ENCODE data around the gene LNP1.
A peak's percentile ranks its signal among the peaks of the same experiment; 100 is the strongest.
"Not testable (repeated sequence)": the region's sequence is repeated elsewhere in the genome, so short reads cannot be mapped to it uniquely, and the experiment has no call there.

LNP1 gene

GRCh38 chr3:100478521-100478920, 77.2 kb downstream of the LNP1 start:
- DNase-seq (ENCODE audit: low spot score): not testable (repeated sequence)

GRCh38 chr3:100480081-100480480, 78.7 kb downstream of the LNP1 start:
- DNase-seq (ENCODE audit: low spot score): no peak

- no peak for DNase-seq (ENCODE audit: low spot score)
These were observed 80.8 kb downstream of the LNP1 start for GRCh38 chr3:100482176-100482575.

- DNase-seq (ENCODE audit: low spot score): no peak
These were observed 82.2 kb downstream of the LNP1 start for GRCh38 chr3:100483529-100483928.

GRCh38 chr3:100486808-100487207, 85.5 kb downstream of the LNP1 start:
- DNase-seq (ENCODE audit: low spot score): no peak

- DNase-seq (ENCODE audit: low spot score): no peak
These were observed 87.8 kb downstream of the LNP1 start for GRCh38 chr3:100489118-100489517.

GRCh38 chr3:100492059-100493006, 91.0 kb downstream of the LNP1 start, which contains the start of gene TMEM45A:
Gene TMEM45A, plus strand, starts transcription at chr3:100492619. Its CDS starts 62,593 bp downstream, at chr3:100555212.
- DNase-seq (ENCODE audit: low spot score): peak; percentile 74

- no peak for DNase-seq (ENCODE audit: low spot score)
These were observed 95.4 kb downstream of the LNP1 start for GRCh38 chr3:100496711-100497261.

GRCh38 chr3:100499651-100500050, 98.3 kb downstream of the LNP1 start:
- no peak for DNase-seq (ENCODE audit: low spot score)

GRCh38 chr3:100500320-100500880, 99.1 kb downstream of the LNP1 start:
- DNase-seq (ENCODE audit: low spot score): no peak

GRCh38 chr3:100503448-100503847, 102.1 kb downstream of the LNP1 start:
- no peak for DNase-seq (ENCODE audit: low spot score)

All from CD4-positive, alpha-beta T cell treated with Interleukin-2 at 100 ng/mL for 4 hours (primary cell).